Anterior cingulate cortex (tissue), 58 donors: ENCODE measurements around the gene TPSAB1.

Experiments
- DNase-seq, 58 donors: peaks; one replicate each; lab custom pipeline; 2025; lab: John Stamatoyannopoulos, UW

TPSAB1 gene

GRCh38 chr16:1209081-1209480, 31.4 kb upstream of the TPSAB1 start:
- DNase-seq, result no peak

GRCh38 chr16:1210461-1210860, 30.0 kb upstream of the TPSAB1 start:
- no peak for DNase-seq

GRCh38 chr16:1211451-1212268, 28.8 kb upstream of the TPSAB1 start:
- DNase-seq, result peak in 11 of 58 donors; percentile 2 to 56 (median 19)

GRCh38 chr16:1212616-1213194, 27.8 kb upstream of the TPSAB1 start:
- no peak for DNase-seq

- no peak for DNase-seq
These were observed 27.3 kb upstream of the TPSAB1 start for GRCh38 chr16:1213231-1213630.

- no peak for DNase-seq
These were observed 26.6 kb upstream of the TPSAB1 start for GRCh38 chr16:1213796-1214372.

GRCh38 chr16:1214719-1215118, 25.8 kb upstream of the TPSAB1 start:
- no peak for DNase-seq

GRCh38 chr16:1215574-1216295, 24.8 kb upstream of the TPSAB1 start:
- DNase-seq, result no peak

- DNase-seq, result no peak
These were observed 24.2 kb upstream of the TPSAB1 start for GRCh38 chr16:1216296-1216619.

- DNase-seq, result no peak
These were observed 23.7 kb upstream of the TPSAB1 start for GRCh38 chr16:1216681-1217400.

- no peak for DNase-seq
These were observed 23.0 kb upstream of the TPSAB1 start for GRCh38 chr16:1217526-1217925.

- no peak for DNase-seq
These were observed 22.2 kb upstream of the TPSAB1 start for GRCh38 chr16:1218061-1218929.

- no peak for DNase-seq
These were observed 21.4 kb upstream of the TPSAB1 start for GRCh38 chr16:1218930-1219611.

GRCh38 chr16:1220098-1220728, 20.3 kb upstream of the TPSAB1 start:
- DNase-seq, result no peak

- DNase-seq, result no peak
These were observed 19.5 kb upstream of the TPSAB1 start for GRCh38 chr16:1220841-1221627.

GRCh38 chr16:1221628-1222552, 18.6 kb upstream of the TPSAB1 start:
- DNase-seq, result peak in 14 of 58 donors; percentile 3 to 43 (median 26)
